HG03097 (cell line): ENCODE results near the gene PBRM1.
"Not testable (repeated sequence)": the region's sequence is repeated elsewhere in the genome, so short reads cannot be mapped to it uniquely, and the experiment has no call there.

Experiments used
- ATAC-seq: cut with Tn5 transposase; IDR thresholded peaks from one replicate; pipeline ENCODE4 v1.9.1; 2021; ENCODE audit not compliant: unreplicated experiment, low FRiP score

PBRM1 gene

GRCh38 chr3:52527039-52527731 is 158.5 kb downstream of the PBRM1 start:
- no peak for ATAC-seq

- not testable (repeated sequence) for ATAC-seq
Observed at GRCh38 chr3:52526671-52527038, 159.1 kb downstream of the PBRM1 start.

- no peak for ATAC-seq
Observed at GRCh38 chr3:52525680-52526561, 159.8 kb downstream of the PBRM1 start.

GRCh38 chr3:52524752-52525679 is 160.7 kb downstream of the PBRM1 start:
- no peak for ATAC-seq

GRCh38 chr3:52524258-52524751 is 161.4 kb downstream of the PBRM1 start:
- no peak for ATAC-seq

GRCh38 chr3:52523386-52524257 is 162.1 kb downstream of the PBRM1 start:
- ATAC-seq = no peak

GRCh38 chr3:52522651-52523251 is 163.0 kb downstream of the PBRM1 start:
- no peak for ATAC-seq

GRCh38 chr3:52521881-52522650 is 163.6 kb downstream of the PBRM1 start:
- no peak for ATAC-seq

GRCh38 chr3:52521488-52521824 is 164.3 kb downstream of the PBRM1 start:
- ATAC-seq = no peak

GRCh38 chr3:52520716-52521487 is 164.8 kb downstream of the PBRM1 start:
- no peak for ATAC-seq

GRCh38 chr3:52520141-52520667 is 165.5 kb downstream of the PBRM1 start:
- no peak for ATAC-seq

GRCh38 chr3:52519445-52520140 is 166.1 kb downstream of the PBRM1 start:
- ATAC-seq = no peak

GRCh38 chr3:52518723-52519444 is 166.8 kb downstream of the PBRM1 start:
- no peak for ATAC-seq

- ATAC-seq = no peak
Observed at GRCh38 chr3:52517796-52518722, 167.7 kb downstream of the PBRM1 start.

GRCh38 chr3:52516509-52517195 is 169.1 kb downstream of the PBRM1 start:
- ATAC-seq = no peak
